Left lung (tissue), 10 donors: ENCODE results near the gene PIBF1. TPM values are rescaled to one million over a fixed set of nuclear protein-coding genes. Genes with fewer than 3 reads are reported as not detected.
A peak's percentile ranks its signal among the peaks of the same experiment; 100 is the strongest.

ENCODE experiments used
- ATAC-seq: fragments of 200-7000 bp; cut with Tn5 transposase; one replicate; pipeline ENCODE4 v1.9.1; 2020; ENCODE audit warnings: moderate library complexity
- DNase-seq, 4 donors: peaks; one replicate each; pipeline ENCODE4 v3.0.0-alpha.2; 2013 to 2020
- H3K27ac ChIP-seq, 2 donors: fragments of 200-600 bp; sonication (generic) in 1 of 2; one replicate each; pipeline versions ENCODE4 v1.5.0 to v1.8.0; 2020 to 2021
- H3K27me3 ChIP-seq, 2 donors: fragments of 200-600 bp; sonication (generic) in 1 of 2; one replicate each; pipeline versions ENCODE4 v1.5.0 to v1.8.0; 2020 to 2021
- H3K36me3 ChIP-seq, 2 donors: fragments of 200-600 bp; sonication (generic) in 1 of 2; one replicate each; pipeline versions ENCODE4 v1.5.0 to v1.8.0; 2020 to 2021
- H3K4me1 ChIP-seq, 2 donors: fragments of 200-600 bp; one replicate each; pipeline ENCODE4 v1.8.0; 2021
- H3K4me3 ChIP-seq, 2 donors: fragments of 200-600 bp; sonication (generic) in 1 of 2; one replicate each; pipeline versions ENCODE4 v1.5.0 to v1.8.0; 2020 to 2021; ENCODE audit warnings: mild to moderate bottlenecking in 1 of 2
- H3K9me3 ChIP-seq, 2 donors: fragments of 200-600 bp; sonication (generic) in 1 of 2; one replicate each; pipeline versions ENCODE4 v1.5.0 to v1.8.0; 2020 to 2021
- CTCF ChIP-seq, 2 donors: fragments of 200-600 bp; sonication (generic) in 1 of 2; IDR thresholded peaks; one replicate each; pipeline versions ENCODE4 v1.5.0 to v1.8.0; 2021; ENCODE audit warnings: antibody characterized with exemption in 2 of 2
- intact Hi-C, 2 donors: fragments of 100-400 bp; cut with DNase I; formaldehyde crosslinking; loops; one replicate each; pipeline versions ENCODE4 v1.11.2 to v1.14.2; 2022
- polyA plus RNA-seq, 6 donors: library from polyadenylated mRNA; unstranded; fragments of 120-200 nt; gene quantifications; one replicate each; pipeline ENCODE4 v1.2.1, GENCODE V29; 2013; ENCODE audit not compliant: insufficient read length in 6 of 6
- total RNA-seq, 2 donors: library from RNA; stranded (reverse); fragmentation: NEBNext Ultra II Directional; extraction: Animal tissue kit (Norgen Biotek cat#: 25700); gene quantifications; one replicate each; pipeline ENCODE4 v1.2.1, GENCODE V29; 2021
- donor health status: DM: no; HTN: yes; CAD: no.
- donor health status: DM: no; HTN: no; CAD: no.

PIBF1 gene
- total and polyA plus RNA-seq, 8 donors = 20.7 to 52.6 (median 41.4) TPM

- TF ChIP-seq CTCF (IDR thresholded peaks at IDR 0.05) = no peak
- ATAC-seq = no peak
- no peak overlapping the region for H3K27ac ChIP-seq
- H3K36me3 ChIP-seq = peaks cover 0 to 22% of the 10 kb centered on the region in 2 donors
- H3K27me3 ChIP-seq = no peaks in the 10 kb centered on the region
- DNase-seq = no peak
- intact Hi-C loops = no loop called here
- H3K4me3 ChIP-seq = no peak overlapping the region
- H3K9me3 ChIP-seq = no peaks in the 10 kb centered on the region
- no peaks in the 10 kb centered on the region for H3K4me1 ChIP-seq
These were observed 39.0 kb downstream of the PIBF1 start for GRCh38 chr13:72820898-72821279.

- TF ChIP-seq CTCF (IDR thresholded peaks at IDR 0.05) = no peak
- no peak for DNase-seq
- no peak overlapping the region for H3K27ac ChIP-seq
- H3K4me1 ChIP-seq = no peaks in the 10 kb centered on the region
- no peak for ATAC-seq
- no peak overlapping the region for H3K4me3 ChIP-seq
- no peaks in the 10 kb centered on the region for H3K27me3 ChIP-seq
- no peaks in the 10 kb centered on the region for H3K9me3 ChIP-seq
- H3K36me3 ChIP-seq = peaks cover 0 to 32% of the 10 kb centered on the region in 2 donors
- intact Hi-C loops = no loop called here
These were observed 41.1 kb downstream of the PIBF1 start for GRCh38 chr13:72823081-72823480.

GRCh38 chr13:72823724-72824123, 41.8 kb downstream of the PIBF1 start:
- H3K9me3 ChIP-seq = no peaks in the 10 kb centered on the region
- no peaks in the 10 kb centered on the region for H3K27me3 ChIP-seq
- no peak overlapping the region for H3K4me3 ChIP-seq
- H3K36me3 ChIP-seq = peaks cover 0 to 39% of the 10 kb centered on the region in 2 donors
- intact Hi-C loops = no loop called here
- no peak for TF ChIP-seq CTCF (IDR thresholded peaks at IDR 0.05)
- ATAC-seq = no peak
- H3K27ac ChIP-seq = no peak overlapping the region
- no peak for DNase-seq
- H3K4me1 ChIP-seq = no peaks in the 10 kb centered on the region

- no peak for TF ChIP-seq CTCF (IDR thresholded peaks at IDR 0.05)
- Histone ChIP-seq H3K9me3 (no peaks in the 10 kb centered on the region), H3K27me3 (no peaks in the 10 kb centered on the region), H3K27ac (no peak overlapping the region), H3K4me1 (no peaks in the 10 kb centered on the region), H3K36me3 (peaks cover 0 to 36% of the 10 kb centered on the region in 2 donors), H3K4me3 (no peak overlapping the region)
- ATAC-seq (no peak), DNase-seq (no peak)
- intact Hi-C loops = no loop called here
These were observed 52.7 kb downstream of the PIBF1 start for GRCh38 chr13:72834601-72835000.

- H3K27me3 ChIP-seq = no peaks in the 10 kb centered on the region
- peak; percentile 96 for ATAC-seq
- intact Hi-C loops = no loop called here
These were observed 58.0 kb downstream of the PIBF1 start for GRCh38 chr13:72839831-72840426.

More at GRCh38 chr13:72839831-72840426, 58.0 kb downstream of the PIBF1 start:
- Histone ChIP-seq H3K4me3 (no peak overlapping the region), H3K36me3 (peaks cover 0 to 24% of the 10 kb centered on the region in 2 donors), H3K9me3 (no peaks in the 10 kb centered on the region), H3K27ac (no peak overlapping the region), H3K4me1 (no peaks in the 10 kb centered on the region)
- peak in 2 of 4 donors; percentile 18 to 40 for DNase-seq
- TF ChIP-seq CTCF (IDR thresholded peaks at IDR 0.05) = peak; percentile 40 to 43
